ENCODE data around the gene KSR2. TPM values are rescaled to one million over a fixed set of nuclear protein-coding genes. Genes with fewer than 3 reads are reported as not detected.

The KSR2 gene
- total and polyA plus RNA-seq, 3 experiments from 2014 or later = 0.07 to 0.11 TPM; not detected in 1

GRCh38 chr12:117606024-117606423 is 362.8 kb downstream of the KSR2 start:
- Mint-ChIP-seq H3K36me3 (no peaks in the 10 kb centered on the region), H3K4me3 (no peak overlapping the region), H3K27me3 (peaks cover 0 to 4% of the 10 kb centered on the region in 2 donors), H3K4me1 (no peaks in the 10 kb centered on the region), H3K9me3 (peaks cover 0 to 9% (median 0%) of the 10 kb centered on the region in 5 donors), H3K27ac (no peak overlapping the region)
- Histone ChIP-seq H3K27ac (ENCODE audit: low read depth, low read length) (no peak overlapping the region), H3K9me3 (ENCODE audit: low read length) (no peaks in the 10 kb centered on the region), H3K4me3 (ENCODE audit: low read length) (no peak overlapping the region), H3K27me3 (ENCODE audit: insufficient read depth, low read length, poor library complexity, severe bottlenecking) (no peaks in the 10 kb centered on the region), H3K36me3 (ENCODE audit: insufficient read depth, low read length) (no peaks in the 10 kb centered on the region), H3K4me1 (ENCODE audit: insufficient read depth, low read length) (no peaks in the 10 kb centered on the region)
- ChIA-PET POLR2A (no interaction called here), CTCF (no interaction called here)
- DNase-seq = no peak

DNA sequence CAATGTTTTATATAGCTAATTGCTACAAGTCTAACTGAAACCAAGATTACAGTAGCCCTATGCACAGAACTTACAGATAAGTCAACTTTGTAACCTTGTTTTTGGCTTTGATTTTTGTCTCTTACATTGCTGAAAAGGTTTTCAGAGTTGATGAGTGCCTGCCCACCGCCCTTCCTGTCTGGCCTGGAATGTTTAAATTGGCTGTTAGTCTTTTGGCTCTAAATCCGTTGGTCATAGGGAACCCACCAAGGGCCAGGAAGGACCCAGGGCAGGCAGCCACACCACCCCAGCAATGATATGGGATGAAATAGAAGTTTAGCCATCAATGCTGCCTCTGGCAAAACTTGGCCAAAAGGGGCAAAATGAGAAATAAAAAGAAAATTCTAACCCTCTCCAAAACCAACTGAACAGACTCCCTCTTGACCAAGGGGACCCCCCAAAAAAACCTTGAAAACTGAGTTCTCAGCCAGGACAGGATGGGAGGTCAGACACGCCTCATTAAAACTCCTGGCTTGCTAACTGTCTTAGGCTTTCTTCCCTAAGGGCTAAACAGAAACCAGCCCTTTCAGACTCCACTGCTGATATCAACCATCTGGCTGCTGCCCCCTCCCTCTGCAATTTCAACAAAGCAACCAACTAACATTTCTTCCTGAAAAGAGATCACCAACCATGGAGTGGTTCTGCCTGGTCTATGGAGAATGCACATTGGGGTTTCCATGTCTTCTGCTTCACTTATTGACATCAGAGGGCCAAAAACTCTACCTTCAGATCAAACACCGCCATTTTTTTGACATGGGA is 365.3 kb downstream of the KSR2 start:
- no peak overlapping the region for H3K27ac ChIP-seq (ENCODE audit: low read depth, low read length)
- Mint-ChIP-seq H3K36me3 (no peaks in the 10 kb centered on the region), H3K9me3 (peaks cover 0 to 9% (median 0%) of the 10 kb centered on the region in 5 donors), H3K4me3 (no peak overlapping the region), H3K27me3 (peaks cover 0 to 3% of the 10 kb centered on the region in 2 donors), H3K27ac (no peak overlapping the region), H3K4me1 (no peaks in the 10 kb centered on the region)
- no peaks in the 10 kb centered on the region for H3K36me3 ChIP-seq (ENCODE audit: insufficient read depth, low read length)
- no peak overlapping the region for H3K4me3 ChIP-seq (ENCODE audit: low read length)
- CTCF ChIA-PET = no interaction called here
- H3K4me1 ChIP-seq (ENCODE audit: insufficient read depth, low read length) = no peaks in the 10 kb centered on the region
- H3K27me3 ChIP-seq (ENCODE audit: insufficient read depth, low read length, poor library complexity, severe bottlenecking) = no peaks in the 10 kb centered on the region
- H3K9me3 ChIP-seq (ENCODE audit: low read length) = no peaks in the 10 kb centered on the region
- POLR2A ChIA-PET = no interaction called here
- no peak for DNase-seq

DNA sequence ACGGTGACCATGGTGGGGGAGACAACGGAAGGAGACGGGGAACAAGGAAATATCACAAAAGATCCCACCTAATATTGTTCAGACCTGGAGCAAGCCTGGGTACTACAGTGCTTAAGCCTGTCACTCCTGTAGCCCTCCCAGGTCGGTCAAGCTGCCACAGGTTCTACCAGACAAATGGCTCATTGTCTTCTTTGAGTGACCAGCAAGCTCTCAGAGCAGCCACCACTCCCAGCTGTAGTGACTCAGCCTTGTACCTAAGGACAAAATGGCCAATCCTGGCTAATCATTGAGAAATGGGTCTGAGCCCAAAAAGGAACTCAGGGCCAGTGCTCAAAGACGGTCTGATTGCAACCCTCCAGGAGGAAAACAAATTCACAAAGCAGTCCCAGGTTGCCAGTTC is 368.9 kb downstream of the KSR2 start:
- CTCF ChIA-PET = no interaction called here
- no peak for DNase-seq

GRCh38 chr12:117596968-117597367 is 371.8 kb downstream of the KSR2 start:
- no peak for DNase-seq
- no peak overlapping the region for H3K4me3 ChIP-seq (ENCODE audit: low read length)
- no peaks in the 10 kb centered on the region for H3K9me3 ChIP-seq (ENCODE audit: low read length)
- ChIA-PET CTCF (interaction anchor here (1.2 kb wide), 1 partner anchor 9 kb away, joined by 3 read pairs; no protein-coding TSS in a partner anchor), POLR2A (no interaction called here)
- Mint-ChIP-seq H3K4me1 (no peaks in the 10 kb centered on the region), H3K27ac (no peak overlapping the region), H3K9me3 (peaks cover 0 to 9% (median 1%) of the 10 kb centered on the region in 5 donors), H3K27me3 (peaks cover 0 to 4% of the 10 kb centered on the region in 2 donors), H3K36me3 (no peaks in the 10 kb centered on the region), H3K4me3 (no peak overlapping the region)
- H3K27me3 ChIP-seq (ENCODE audit: insufficient read depth, low read length, poor library complexity, severe bottlenecking) = no peaks in the 10 kb centered on the region
- H3K4me1 ChIP-seq (ENCODE audit: insufficient read depth, low read length) = no peaks in the 10 kb centered on the region
- H3K27ac ChIP-seq (ENCODE audit: low read depth, low read length) = no peak overlapping the region
- H3K36me3 ChIP-seq (ENCODE audit: insufficient read depth, low read length) = no peaks in the 10 kb centered on the region

More for the DNA sequence above, 368.9 kb downstream of the KSR2 start:
- no peak overlapping the region for H3K27ac ChIP-seq (ENCODE audit: low read depth, low read length)
- no peak overlapping the region for H3K27ac Mint-ChIP-seq
- no peaks in the 10 kb centered on the region for H3K36me3 Mint-ChIP-seq
- POLR2A ChIA-PET = no interaction called here
- H3K4me1 ChIP-seq (ENCODE audit: insufficient read depth, low read length) = no peaks in the 10 kb centered on the region
- no peak overlapping the region for H3K4me3 Mint-ChIP-seq
- no peaks in the 10 kb centered on the region for H3K36me3 ChIP-seq (ENCODE audit: insufficient read depth, low read length)
- H3K27me3 Mint-ChIP-seq = peaks cover 0 to 3% of the 10 kb centered on the region in 2 donors
- no peaks in the 10 kb centered on the region for H3K4me1 Mint-ChIP-seq
- H3K9me3 Mint-ChIP-seq = peaks cover 0 to 5% (median 0%) of the 10 kb centered on the region in 5 donors
- no peaks in the 10 kb centered on the region for H3K9me3 ChIP-seq (ENCODE audit: low read length)
- H3K27me3 ChIP-seq (ENCODE audit: insufficient read depth, low read length, poor library complexity, severe bottlenecking) = no peaks in the 10 kb centered on the region
- no peak overlapping the region for H3K4me3 ChIP-seq (ENCODE audit: low read length)

DNA sequence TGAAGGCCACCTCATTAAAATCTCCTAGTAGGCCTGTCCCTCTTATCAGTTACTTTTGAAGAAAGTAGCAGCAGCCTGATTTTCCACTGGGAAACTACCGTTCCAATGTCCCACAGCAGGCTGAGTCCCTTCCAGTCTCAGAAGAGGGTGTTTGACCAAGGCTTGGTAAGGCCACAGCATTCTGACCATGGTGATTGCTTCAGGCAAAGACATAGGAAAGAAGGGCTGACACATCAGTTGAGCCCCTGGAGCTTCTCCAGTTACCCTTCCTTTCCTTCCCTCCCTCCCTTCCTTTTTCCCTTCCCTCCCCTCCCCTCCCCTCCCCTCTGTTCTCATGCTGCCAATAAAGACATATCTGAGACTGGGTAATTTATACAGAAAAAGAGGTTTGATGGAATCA is 373.0 kb downstream of the KSR2 start:
- ChIA-PET CTCF (no interaction called here), POLR2A (no interaction called here)
- no peaks in the 10 kb centered on the region for H3K36me3 ChIP-seq (ENCODE audit: insufficient read depth, low read length)
- Mint-ChIP-seq H3K27ac (no peak overlapping the region), H3K36me3 (no peaks in the 10 kb centered on the region), H3K4me3 (no peak overlapping the region), H3K9me3 (peaks cover 2 to 9% (median 5%) of the 10 kb centered on the region in 5 donors), H3K27me3 (peaks cover 0 to 4% of the 10 kb centered on the region in 2 donors), H3K4me1 (no peaks in the 10 kb centered on the region)
- H3K27ac ChIP-seq (ENCODE audit: low read depth, low read length) = no peak overlapping the region
- H3K27me3 ChIP-seq (ENCODE audit: insufficient read depth, low read length, poor library complexity, severe bottlenecking) = no peaks in the 10 kb centered on the region
- no peaks in the 10 kb centered on the region for H3K4me1 ChIP-seq (ENCODE audit: insufficient read depth, low read length)
- H3K9me3 ChIP-seq (ENCODE audit: low read length) = no peaks in the 10 kb centered on the region
- no peak for DNase-seq
- no peak overlapping the region for H3K4me3 ChIP-seq (ENCODE audit: low read length)

DNA sequence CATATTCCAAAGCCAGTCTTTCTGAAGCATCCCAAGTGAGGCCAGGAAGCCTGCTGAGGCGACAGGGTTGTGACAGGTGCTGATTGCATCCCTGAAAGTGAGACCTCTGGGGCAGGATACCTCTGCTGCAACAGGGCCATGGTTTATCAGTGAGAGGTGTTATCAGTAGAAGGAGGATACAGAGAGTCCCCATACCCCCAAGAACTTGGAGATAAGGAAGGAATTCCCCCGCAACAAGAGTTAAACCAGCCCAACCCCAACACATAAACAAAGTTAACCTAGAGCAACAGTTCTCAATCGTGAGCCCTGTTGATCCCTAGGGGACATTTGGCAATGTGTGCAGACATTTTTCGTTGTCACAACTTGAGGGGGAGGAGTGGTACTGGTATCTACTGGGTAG is 374.3 kb downstream of the KSR2 start:
- H3K27me3 Mint-ChIP-seq = peaks cover 0 to 4% of the 10 kb centered on the region in 2 donors
- ChIA-PET CTCF (no interaction called here), POLR2A (no interaction called here)
- H3K4me3 ChIP-seq (ENCODE audit: low read length) = no peak overlapping the region
- no peak overlapping the region for H3K27ac ChIP-seq (ENCODE audit: low read depth, low read length)
- DNase-seq = no peak
- H3K27me3 ChIP-seq (ENCODE audit: insufficient read depth, low read length, poor library complexity, severe bottlenecking) = no peaks in the 10 kb centered on the region
- no peaks in the 10 kb centered on the region for H3K4me1 Mint-ChIP-seq
- no peak overlapping the region for H3K4me3 Mint-ChIP-seq
- no peaks in the 10 kb centered on the region for H3K36me3 ChIP-seq (ENCODE audit: insufficient read depth, low read length)
- H3K9me3 ChIP-seq (ENCODE audit: low read length) = no peaks in the 10 kb centered on the region
- peaks cover 2 to 12% (median 10%) of the 10 kb centered on the region in 5 donors for H3K9me3 Mint-ChIP-seq
- H3K27ac Mint-ChIP-seq = no peak overlapping the region
- no peaks in the 10 kb centered on the region for H3K4me1 ChIP-seq (ENCODE audit: insufficient read depth, low read length)
- H3K36me3 Mint-ChIP-seq = no peaks in the 10 kb centered on the region

DNA sequence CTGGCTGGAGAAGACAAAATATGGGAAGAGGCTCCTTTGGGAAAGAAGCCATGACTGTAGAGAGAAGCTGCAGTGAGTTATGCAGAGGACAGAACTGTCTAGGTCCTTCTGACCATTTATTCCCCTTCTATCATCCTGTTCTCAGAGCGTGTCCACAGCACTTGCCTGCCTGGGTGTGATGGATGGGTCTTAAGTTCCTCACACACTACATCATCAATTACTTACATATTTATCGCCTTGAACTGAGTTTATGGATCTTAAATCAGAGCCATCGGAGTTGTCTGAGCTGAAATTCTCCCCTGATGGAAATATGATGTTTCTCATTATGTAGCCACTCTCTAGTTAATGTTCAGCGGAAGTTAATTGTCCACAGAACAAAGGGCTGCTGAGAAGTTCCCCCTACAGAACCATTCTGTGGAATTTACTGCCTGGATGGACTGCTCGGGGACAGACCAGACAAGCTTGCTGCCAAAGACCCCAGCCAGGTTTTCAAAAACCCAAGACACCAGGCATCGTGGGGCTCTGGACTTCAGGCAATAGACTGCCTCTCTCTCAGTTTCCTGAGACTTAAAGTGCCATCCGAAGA is 374.9 kb downstream of the KSR2 start:
- DNase-seq = no peak
- Mint-ChIP-seq H3K9me3 (peaks cover 2 to 12% (median 10%) of the 10 kb centered on the region in 5 donors), H3K36me3 (no peaks in the 10 kb centered on the region), H3K27me3 (peaks cover 0 to 4% of the 10 kb centered on the region in 2 donors), H3K4me3 (no peak overlapping the region), H3K4me1 (no peaks in the 10 kb centered on the region), H3K27ac (no peak overlapping the region)
- Histone ChIP-seq H3K36me3 (ENCODE audit: insufficient read depth, low read length) (no peaks in the 10 kb centered on the region), H3K27me3 (ENCODE audit: insufficient read depth, low read length, poor library complexity, severe bottlenecking) (no peaks in the 10 kb centered on the region), H3K9me3 (ENCODE audit: low read length) (no peaks in the 10 kb centered on the region), H3K27ac (ENCODE audit: low read depth, low read length) (no peak overlapping the region), H3K4me1 (ENCODE audit: insufficient read depth, low read length) (no peaks in the 10 kb centered on the region), H3K4me3 (ENCODE audit: low read length) (no peak overlapping the region)
- CTCF ChIA-PET = no interaction called here
- POLR2A ChIA-PET = no interaction called here

GRCh38 chr12:117592588-117593305 is 376.0 kb downstream of the KSR2 start:
- no peaks in the 10 kb centered on the region for H3K27me3 ChIP-seq (ENCODE audit: insufficient read depth, low read length, poor library complexity, severe bottlenecking)
- H3K4me1 ChIP-seq (ENCODE audit: insufficient read depth, low read length) = no peaks in the 10 kb centered on the region
- Mint-ChIP-seq H3K9me3 (peaks cover 2 to 12% (median 10%) of the 10 kb centered on the region in 5 donors), H3K4me3 (no peak overlapping the region), H3K36me3 (no peaks in the 10 kb centered on the region), H3K4me1 (no peaks in the 10 kb centered on the region), H3K27me3 (peaks cover 1 to 4% of the 10 kb centered on the region in 2 donors), H3K27ac (no peak overlapping the region)
- ChIA-PET POLR2A (no interaction called here), CTCF (no interaction called here)
- H3K4me3 ChIP-seq (ENCODE audit: low read length) = no peak overlapping the region
- H3K27ac ChIP-seq (ENCODE audit: low read depth, low read length) = no peak overlapping the region
- DNase-seq = no peak
- no peaks in the 10 kb centered on the region for H3K36me3 ChIP-seq (ENCODE audit: insufficient read depth, low read length)
- no peaks in the 10 kb centered on the region for H3K9me3 ChIP-seq (ENCODE audit: low read length)

Data from CD8-positive, alpha-beta memory T cell (primary cell).